AG09309 (cell line): ENCODE data around the gene TP53BP2.
A peak's percentile ranks its signal among the peaks of the same experiment; 100 is the strongest.
"Not testable (repeated sequence)": the region's sequence is repeated elsewhere in the genome, so short reads cannot be mapped to it uniquely, and the experiment has no call there.

Experiments used
- DNase-seq: peaks from one replicate; pipeline ENCODE4 v3.0.0-alpha.2; 2010; ENCODE audit warnings: low read depth
- H3K4me3 ChIP-seq: 2 replicates; pipeline ENCODE4 v1.5.1; 2011; ENCODE audit warnings: mild to moderate bottlenecking, low read depth, low read length, moderate library complexity; ENCODE audit not compliant: control insufficient read depth
- CTCF ChIP-seq: IDR thresholded peaks from 2 replicates; pipeline ENCODE4 v1.5.1; 2011; ENCODE audit warnings: mild to moderate bottlenecking, low read depth, low read length, inconsistent platforms; ENCODE audit not compliant: insufficient read depth, control insufficient read depth; ENCODE audit errors: missing control alignments

Gene TP53BP2

GRCh38 chr1:223845810-223846682, at the start of gene TP53BP2:
Gene TP53BP2 (minus strand): TSS chr1:223845947. CDS start chr1:223845680, 267 bp downstream.
- peak within 1 kb of the TSS; percentile 58 for H3K4me3 ChIP-seq
- peak; percentile 39 for DNase-seq
- peak; percentile 61 for TF ChIP-seq CTCF

- DNase-seq: not testable (repeated sequence)
Measured at GRCh38 chr1:223890494-223890893, 44.7 kb upstream of the TP53BP2 start.

GRCh38 chr1:223889319-223889718, 43.6 kb upstream of the TP53BP2 start:
- DNase-seq, H3K4me3 ChIP-seq: not testable (repeated sequence)

More at GRCh38 chr1:223890494-223890893, 44.7 kb upstream of the TP53BP2 start:
- H3K4me3 ChIP-seq: not testable (repeated sequence)

GRCh38 chr1:223887747-223888418, 42.1 kb upstream of the TP53BP2 start:
- DNase-seq: peak; percentile 90
- TF ChIP-seq CTCF: no peak
- H3K4me3 ChIP-seq: peak overlapping the region; percentile 3; the same call in 1 of the 2 replicates

- no peak overlapping the region for H3K4me3 ChIP-seq
- no peak for DNase-seq
- no peak for TF ChIP-seq CTCF
Measured at GRCh38 chr1:223886516-223886921, 40.8 kb upstream of the TP53BP2 start.

GRCh38 chr1:223885614-223886013, 39.9 kb upstream of the TP53BP2 start:
- no peak overlapping the region for H3K4me3 ChIP-seq
- DNase-seq: no peak
- no peak for TF ChIP-seq CTCF

GRCh38 chr1:223878598-223879325, 33.0 kb upstream of the TP53BP2 start:
- no peak overlapping the region for H3K4me3 ChIP-seq
- no peak for DNase-seq
- no peak for TF ChIP-seq CTCF
